H1 (cell line): ENCODE results near the gene PCDHA5. TPM values are rescaled to one million over a fixed set of nuclear protein-coding genes. Genes with fewer than 3 reads are reported as not detected.

Experiments
- polyA plus RNA-seq, 7 experiments: library from polyadenylated mRNA; depleted of rRNA in 3 of 7; stranded (reverse) in 5 of 7; unstranded in 2 of 7; fragments of >200 nt in 5 of 7; fragments of 200-250 nt in 2 of 7; gene quantifications; 1 replicate in 5 of 7; 2 replicates in 1 of 7; 4 replicates in 1 of 7; pipeline versions ENCODE4 v1.2.1 to v1.2.3, GENCODE V29; 2011 to 2013; ENCODE audit warnings: missing spikeins in 2 of 7, mixed read lengths in 2 of 7
- total RNA-seq: library from RNA; stranded (reverse); fragmentation: NEBNext Ultra II Directional; extraction: Animal tissue kit (Norgen Biotek cat#: 25700); gene quantifications from 2 replicates; pipeline ENCODE4 v1.2.1, GENCODE V29; 2021

The PCDHA5 gene
- total and polyA plus RNA-seq, 2 of the 8 experiments (the other 6 are each of a cell fraction or from before 2014, with no cell fraction given): 0.33 to 0.76 TPM

Other genes starting within 250 kb of the PCDHA5 start
- 0.48 TPM in 1 of 2 replicates, not detected in the other for gene CD14, start 188.4 kb upstream of the PCDHA5 start, total RNA-seq
- 0.15 and 0.24 TPM in 2 replicates for gene CD14, start 188.4 kb upstream of the PCDHA5 start, polyA plus RNA-seq (2011; rRNA removed)
- 21.9 and 29.0 TPM in 2 replicates for gene TMCO6, start 182.2 kb upstream of the PCDHA5 start, total RNA-seq
- gene TMCO6, start 182.2 kb upstream of the PCDHA5 start, polyA plus RNA-seq (2011; rRNA removed): 40.9 and 53.6 TPM in 2 replicates
- gene NDUFA2, start 174.0 kb upstream of the PCDHA5 start, total RNA-seq: 75.2 and 77.1 TPM in 2 replicates
- 146 and 154 TPM in 2 replicates for gene NDUFA2, start 174.0 kb upstream of the PCDHA5 start, polyA plus RNA-seq (2011; rRNA removed)
- gene IK, start 173.8 kb upstream of the PCDHA5 start, total RNA-seq: 57.4 and 63.4 TPM in 2 replicates
- 25.3 and 41.7 TPM in 2 replicates for gene IK, start 173.8 kb upstream of the PCDHA5 start, polyA plus RNA-seq (2011; rRNA removed)
- gene WDR55, start 156.7 kb upstream of the PCDHA5 start, total RNA-seq: 22.7 and 22.8 TPM in 2 replicates
- 15.3 and 19.5 TPM in 2 replicates for gene WDR55, start 156.7 kb upstream of the PCDHA5 start, polyA plus RNA-seq (2011; rRNA removed)
- gene DND1, start 148.0 kb upstream of the PCDHA5 start, total RNA-seq: 0.41 and 0.84 TPM in 2 replicates
- 2.1 and 3.5 TPM in 2 replicates for gene DND1, start 148.0 kb upstream of the PCDHA5 start, polyA plus RNA-seq (2011; rRNA removed)
- 55.6 and 56.8 TPM in 2 replicates for gene HARS1, start 130.2 kb upstream of the PCDHA5 start, total RNA-seq
- 26.1 and 27.8 TPM in 2 replicates for gene HARS1, start 130.2 kb upstream of the PCDHA5 start, polyA plus RNA-seq (2011; rRNA removed)
- 21.4 and 23.1 TPM in 2 replicates for gene HARS2, start 130.2 kb upstream of the PCDHA5 start, total RNA-seq
- 12.9 and 16.1 TPM in 2 replicates for gene HARS2, start 130.2 kb upstream of the PCDHA5 start, polyA plus RNA-seq (2011; rRNA removed)
- 56.8 and 58.8 TPM in 2 replicates for gene ZMAT2, start 121.2 kb upstream of the PCDHA5 start, total RNA-seq
- 38.9 and 65.9 TPM in 2 replicates for gene ZMAT2, start 121.2 kb upstream of the PCDHA5 start, polyA plus RNA-seq (2011; rRNA removed)
- gene PCDHA1, start 35.5 kb upstream of the PCDHA5 start, total RNA-seq: 0.50 and 0.52 TPM in 2 replicates
- gene PCDHA1, start 35.5 kb upstream of the PCDHA5 start, polyA plus RNA-seq (2011; rRNA removed): 0.23 and 0.52 TPM in 2 replicates
- 1.9 TPM in 2 replicates for gene PCDHA2, start 26.8 kb upstream of the PCDHA5 start, total RNA-seq
- 0.86 and 1.2 TPM in 2 replicates for gene PCDHA2, start 26.8 kb upstream of the PCDHA5 start, polyA plus RNA-seq (2011; rRNA removed)
- 0.67 and 0.80 TPM in 2 replicates for gene PCDHA3, start 20.6 kb upstream of the PCDHA5 start, total RNA-seq
- 0.48 and 0.61 TPM in 2 replicates for gene PCDHA3, start 20.6 kb upstream of the PCDHA5 start, polyA plus RNA-seq (2011; rRNA removed)
- gene PCDHA4, start 14.5 kb upstream of the PCDHA5 start, total RNA-seq: 5.3 and 5.7 TPM in 2 replicates
- 3.7 and 3.8 TPM in 2 replicates for gene PCDHA4, start 14.5 kb upstream of the PCDHA5 start, polyA plus RNA-seq (2011; rRNA removed)
- 6.5 and 7.1 TPM in 2 replicates for gene PCDHA6, start 6.3 kb downstream of the PCDHA5 start, total RNA-seq
- gene PCDHA6, start 6.3 kb downstream of the PCDHA5 start, polyA plus RNA-seq (2011; rRNA removed): 0.50 and 0.71 TPM in 2 replicates
- 1.6 and 2.7 TPM in 2 replicates for gene PCDHA7, start 12.7 kb downstream of the PCDHA5 start, total RNA-seq
- 0.86 and 0.89 TPM in 2 replicates for gene PCDHA7, start 12.7 kb downstream of the PCDHA5 start, polyA plus RNA-seq (2011; rRNA removed)
- 0.52 and 0.96 TPM in 2 replicates for gene PCDHA8, start 19.6 kb downstream of the PCDHA5 start, total RNA-seq
- 0.14 and 0.17 TPM in 2 replicates for gene PCDHA8, start 19.6 kb downstream of the PCDHA5 start, polyA plus RNA-seq (2011; rRNA removed)
- 0.28 and 0.36 TPM in 2 replicates for gene PCDHA9, start 26.8 kb downstream of the PCDHA5 start, total RNA-seq
- 0.12 and 0.17 TPM in 2 replicates for gene PCDHA9, start 26.8 kb downstream of the PCDHA5 start, polyA plus RNA-seq (2011; rRNA removed)
- 5.4 and 5.5 TPM in 2 replicates for gene PCDHA10, start 34.3 kb downstream of the PCDHA5 start, total RNA-seq
- 2.8 TPM in 2 replicates for gene PCDHA10, start 34.3 kb downstream of the PCDHA5 start, polyA plus RNA-seq (2011; rRNA removed)
- gene PCDHA11, start 47.3 kb downstream of the PCDHA5 start, total RNA-seq: 6.6 and 6.9 TPM in 2 replicates
- 4.7 and 6.5 TPM in 2 replicates for gene PCDHA11, start 47.3 kb downstream of the PCDHA5 start, polyA plus RNA-seq (2011; rRNA removed)
- 9.3 and 10.6 TPM in 2 replicates for gene PCDHA12, start 53.7 kb downstream of the PCDHA5 start, total RNA-seq
- gene PCDHA12, start 53.7 kb downstream of the PCDHA5 start, polyA plus RNA-seq (2011; rRNA removed): 4.2 and 5.7 TPM in 2 replicates
- gene PCDHA13, start 60.5 kb downstream of the PCDHA5 start, total RNA-seq: 1.1 and 1.2 TPM in 2 replicates
- 1.3 and 1.4 TPM in 2 replicates for gene PCDHA13, start 60.5 kb downstream of the PCDHA5 start, polyA plus RNA-seq (2011; rRNA removed)
- gene PCDHAC1, start 104.7 kb downstream of the PCDHA5 start, total RNA-seq: 4.5 and 5.0 TPM in 2 replicates
- 2.2 and 2.4 TPM in 2 replicates for gene PCDHAC1, start 104.7 kb downstream of the PCDHA5 start, polyA plus RNA-seq (2011; rRNA removed)
- gene PCDHAC2, start 144.9 kb downstream of the PCDHA5 start, total RNA-seq: 3.7 and 4.9 TPM in 2 replicates
- gene PCDHAC2, start 144.9 kb downstream of the PCDHA5 start, polyA plus RNA-seq (2011; rRNA removed): 4.6 and 5.0 TPM in 2 replicates
- 0.04 and 0.08 TPM in 2 replicates for gene PCDHB1, start 229.8 kb downstream of the PCDHA5 start, total RNA-seq
- gene PCDHB1, start 229.8 kb downstream of the PCDHA5 start, polyA plus RNA-seq (2011; rRNA removed): 0.03 and 0.05 TPM in 2 replicates